H1 (cell line): Measurements from ENCODE around the gene ZNF366.

Experiments used
- CEBPB ChIP-seq: IDR thresholded peaks from 2 replicates; pipeline ENCODE4 v1.6.1; 2012; ENCODE audit warnings: low read depth, low read length
- CHD7 ChIP-seq: fragments of 300-600 bp; sonication (generic); IDR thresholded peaks from 2 replicates; pipeline ENCODE4 v1.7.1; 2012; ENCODE audit warnings: low read length, moderate library complexity, mild to moderate bottlenecking, inconsistent platforms; ENCODE audit not compliant: insufficient replicate concordance
- CTCF ChIP-seq, 3 experiments: IDR thresholded peaks; 1 replicate in 2 of 3; 2 replicates in 1 of 3; pipeline versions ENCODE4 v1.5.1 to v1.6.1; 2011; ENCODE audit warnings: low read length in 3 of 3, mild to moderate bottlenecking in 3 of 3, inconsistent platforms in 2 of 3, low read depth in 1 of 3, moderate library complexity in 1 of 3; ENCODE audit not compliant: insufficient read depth in 1 of 3; ENCODE audit errors: control extremely low read depth in 1 of 3
- MAFK ChIP-seq: IDR thresholded peaks from 2 replicates; pipeline ENCODE4 v1.6.1; 2012; ENCODE audit warnings: low read depth, mild to moderate bottlenecking, improper control_type of control experiment, low read length
- POLR2A ChIP-seq, 2 experiments: IDR thresholded peaks; 1 replicate in 1 of 2; 2 replicates in 1 of 2; pipeline ENCODE4 v1.6.1; 2011; ENCODE audit warnings: low read depth in 2 of 2, low read length in 2 of 2, mild to moderate bottlenecking in 2 of 2; ENCODE audit errors: control extremely low read depth in 1 of 2
- POLR2AphosphoS5 ChIP-seq: IDR thresholded peaks from 2 replicates; pipeline ENCODE4 v1.6.1; 2011; ENCODE audit warnings: low read depth, low read length
- RAD21 ChIP-seq, 2 experiments: IDR thresholded peaks in 1 of 2; conservative IDR thresholded peaks in 1 of 2; 2 replicates each; pipeline ENCODE4 v1.6.1; 2011; ENCODE audit warnings: low read depth in 2 of 2, low read length in 2 of 2, improper control_type of control experiment in 1 of 2, inconsistent platforms in 1 of 2, mild to moderate bottlenecking in 1 of 2, moderate library complexity in 1 of 2
- RBBP5 ChIP-seq: IDR thresholded peaks from 2 replicates; pipeline ENCODE4 v1.7.1; 2012; ENCODE audit warnings: low read depth, mild to moderate bottlenecking, inconsistent platforms, low read length, moderate library complexity, borderline replicate concordance
- RFX5 ChIP-seq: IDR thresholded peaks from 2 replicates; pipeline ENCODE4 v1.6.1; 2011; ENCODE audit warnings: low read depth, low read length, improper control_type of control experiment, borderline replicate concordance
- RXRA ChIP-seq: IDR thresholded peaks from 2 replicates; pipeline ENCODE4 v1.6.1; 2011; ENCODE audit warnings: low read depth, mild to moderate bottlenecking, low read length, moderate library complexity; ENCODE audit not compliant: insufficient read depth
- SRF ChIP-seq: IDR thresholded peaks from 2 replicates; pipeline ENCODE4 v1.6.1; 2011; ENCODE audit warnings: mild to moderate bottlenecking, low read depth, low read length, moderate library complexity
- SUZ12 ChIP-seq: fragments of 200-600 bp; sonication (generic); IDR thresholded peaks from 2 replicates; pipeline ENCODE4 v1.6.1; 2012; ENCODE audit warnings: mild to moderate bottlenecking, inconsistent platforms, low read length, moderate library complexity, mixed read lengths
- USF2 ChIP-seq: IDR thresholded peaks from 2 replicates; pipeline ENCODE4 v1.6.1; 2011; ENCODE audit warnings: low read length, improper control_type of control experiment

GRCh38 chr5:72554897-72555296, 47.7 kb upstream of the ZNF366 start:
- TF ChIP-seq POLR2AphosphoS5 (no peak), RAD21 (IDR thresholded peaks at IDR 0.05 in 1 of 2, conservative IDR thresholded peaks at IDR 0.05 in 1 of 2; ENCODE audit: low read depth in 2 of 2, low read length in 2 of 2) (no peak), CTCF (IDR thresholded peaks at IDR 0.05; ENCODE audit: control extremely low read depth in 1 of 3, insufficient read depth in 1 of 3, low read depth in 1 of 3, low read length in 3 of 3) (no peak), RBBP5 (no peak), SRF (no peak), CHD7 (no peak), RXRA (no peak), CEBPB (no peak), USF2 (no peak), SUZ12 (no peak), POLR2A (IDR thresholded peaks at IDR 0.05; ENCODE audit: control extremely low read depth in 1 of 2, low read depth in 2 of 2, low read length in 2 of 2) (no peak), RFX5 (no peak), MAFK (no peak)
